HCT116 (cell line): Measurements from ENCODE around the gene SELENOW.

Source experiments
- EZH2 ChIP-seq: fragments of 200-600 bp; sonication (generic); IDR thresholded peaks from 2 replicates; pipeline ENCODE4 v1.6.1; 2017; ENCODE audit warnings: antibody characterized with exemption, mixed run types
- TF ChIP-seq, protein P1 (sequence below), 3 experiments: fragments of 200-600 bp in 1 of 3; sonication (generic) in 1 of 3; IDR thresholded peaks in 2 of 3; conservative IDR thresholded peaks in 1 of 3; 2 replicates each; pipeline ENCODE4 v1.5.1; 2012 to 2017; ENCODE audit warnings: low read depth in 2 of 3, low read length in 2 of 3, antibody characterized with exemption in 1 of 3, borderline replicate concordance in 1 of 3, control low read depth in 1 of 3, mild to moderate bottlenecking in 1 of 3, mixed read lengths in 1 of 3, mixed run types in 1 of 3, moderate library complexity in 1 of 3; ENCODE audit not compliant: insufficient read depth in 1 of 3

DNA sequence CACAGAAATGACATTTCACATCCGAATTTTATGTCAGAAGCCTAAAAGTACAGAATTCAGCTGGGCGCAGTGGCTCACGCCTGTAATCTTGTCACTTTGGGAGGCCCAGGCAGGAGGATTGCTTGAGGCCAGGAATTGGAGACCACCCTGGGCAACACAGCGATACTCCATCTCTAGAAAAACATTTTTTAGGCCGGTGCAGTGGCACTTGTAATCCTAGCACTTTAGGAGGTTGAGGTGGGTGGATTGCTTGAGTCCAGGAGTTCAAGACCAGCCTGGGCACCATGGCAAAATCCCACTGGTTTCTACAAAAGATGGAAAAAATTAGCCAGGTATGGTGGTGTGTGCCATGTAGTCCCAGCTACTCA lies 17.9 kb upstream of the SELENOW start:
- TF ChIP-seq, protein P1, sequence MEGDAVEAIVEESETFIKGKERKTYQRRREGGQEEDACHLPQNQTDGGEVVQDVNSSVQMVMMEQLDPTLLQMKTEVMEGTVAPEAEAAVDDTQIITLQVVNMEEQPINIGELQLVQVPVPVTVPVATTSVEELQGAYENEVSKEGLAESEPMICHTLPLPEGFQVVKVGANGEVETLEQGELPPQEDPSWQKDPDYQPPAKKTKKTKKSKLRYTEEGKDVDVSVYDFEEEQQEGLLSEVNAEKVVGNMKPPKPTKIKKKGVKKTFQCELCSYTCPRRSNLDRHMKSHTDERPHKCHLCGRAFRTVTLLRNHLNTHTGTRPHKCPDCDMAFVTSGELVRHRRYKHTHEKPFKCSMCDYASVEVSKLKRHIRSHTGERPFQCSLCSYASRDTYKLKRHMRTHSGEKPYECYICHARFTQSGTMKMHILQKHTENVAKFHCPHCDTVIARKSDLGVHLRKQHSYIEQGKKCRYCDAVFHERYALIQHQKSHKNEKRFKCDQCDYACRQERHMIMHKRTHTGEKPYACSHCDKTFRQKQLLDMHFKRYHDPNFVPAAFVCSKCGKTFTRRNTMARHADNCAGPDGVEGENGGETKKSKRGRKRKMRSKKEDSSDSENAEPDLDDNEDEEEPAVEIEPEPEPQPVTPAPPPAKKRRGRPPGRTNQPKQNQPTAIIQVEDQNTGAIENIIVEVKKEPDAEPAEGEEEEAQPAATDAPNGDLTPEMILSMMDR (IDR thresholded peaks at IDR 0.05 in 2 of 3, conservative IDR thresholded peaks at IDR 0.05 in 1 of 3; ENCODE audit: borderline replicate concordance in 1 of 3, insufficient read depth in 1 of 3, low read depth in 2 of 3, low read length in 2 of 3) = no peak
- no peak for TF ChIP-seq EZH2
